DLD1 (cell line): ENCODE measurements around the gene KIF26B.

ENCODE experiments used
- in situ Hi-C: cut with HindIII; loops from 2 replicates; pipeline ENCODE4 v1.10.0; 2017; ENCODE audit warnings: low sequenced_read_pairs

The KIF26B gene

GRCh38 chr1:245270972-245271371 lies 116.2 kb downstream of the KIF26B start:
- in situ Hi-C loops, result no loop called here

GRCh38 chr1:245272676-245273075 lies 117.9 kb downstream of the KIF26B start:
- in situ Hi-C loops, result no loop called here

- in situ Hi-C loops, result no loop called here
Observed at GRCh38 chr1:245276445-245276844, 121.7 kb downstream of the KIF26B start.

- in situ Hi-C loops, result no loop called here
Observed at GRCh38 chr1:245277276-245277675, 122.5 kb downstream of the KIF26B start.

GRCh38 chr1:245278846-245279245 lies 124.1 kb downstream of the KIF26B start:
- in situ Hi-C loops, result no loop called here

- in situ Hi-C loops, result no loop called here
Observed at GRCh38 chr1:245279346-245279745, 124.6 kb downstream of the KIF26B start.

- in situ Hi-C loops, result no loop called here
Observed at GRCh38 chr1:245283001-245283400, 128.2 kb downstream of the KIF26B start.

GRCh38 chr1:245285168-245285567 lies 130.4 kb downstream of the KIF26B start:
- in situ Hi-C loops, result no loop called here

GRCh38 chr1:245288796-245289195 lies 134.0 kb downstream of the KIF26B start:
- in situ Hi-C loops, result no loop called here

GRCh38 chr1:245290836-245291235 lies 136.1 kb downstream of the KIF26B start:
- in situ Hi-C loops, result no loop called here

GRCh38 chr1:245291351-245291750 lies 136.6 kb downstream of the KIF26B start:
- in situ Hi-C loops, result no loop called here

GRCh38 chr1:245292141-245292540 lies 137.4 kb downstream of the KIF26B start:
- in situ Hi-C loops, result no loop called here

- in situ Hi-C loops, result no loop called here
Observed at GRCh38 chr1:245292553-245292952, 137.8 kb downstream of the KIF26B start.

GRCh38 chr1:245294020-245294419 lies 139.2 kb downstream of the KIF26B start:
- in situ Hi-C loops, result no loop called here

- in situ Hi-C loops, result no loop called here
Observed at GRCh38 chr1:245298781-245299180, 144.0 kb downstream of the KIF26B start.

- in situ Hi-C loops, result no loop called here
Observed at GRCh38 chr1:245301162-245301580, 146.4 kb downstream of the KIF26B start.

- in situ Hi-C loops, result no loop called here
Observed at GRCh38 chr1:245301921-245302320, 147.1 kb downstream of the KIF26B start.

- in situ Hi-C loops, result no loop called here
Observed at GRCh38 chr1:245304698-245305097, 149.9 kb downstream of the KIF26B start.

GRCh38 chr1:245306020-245306419 lies 151.2 kb downstream of the KIF26B start:
- in situ Hi-C loops, result no loop called here

- in situ Hi-C loops, result no loop called here
Observed at GRCh38 chr1:245306628-245307410, 152.0 kb downstream of the KIF26B start.

- in situ Hi-C loops, result no loop called here
Observed at GRCh38 chr1:245310571-245311531, 156.1 kb downstream of the KIF26B start.
